Stimulated activated CD4-positive, alpha-beta T cell treated with anti-CD3 and anti-CD28 coated beads, TNF-alpha, amount 100 ng/mL, for 48 hours (primary cell): ENCODE data around the gene HOXD8.

Source experiments
- DNase-seq, 3 donors: peaks; one replicate each; pipeline ENCODE4 v3.0.0-alpha.2; 2020; ENCODE audit warnings: low read depth in 3 of 3

Gene HOXD8

DNA sequence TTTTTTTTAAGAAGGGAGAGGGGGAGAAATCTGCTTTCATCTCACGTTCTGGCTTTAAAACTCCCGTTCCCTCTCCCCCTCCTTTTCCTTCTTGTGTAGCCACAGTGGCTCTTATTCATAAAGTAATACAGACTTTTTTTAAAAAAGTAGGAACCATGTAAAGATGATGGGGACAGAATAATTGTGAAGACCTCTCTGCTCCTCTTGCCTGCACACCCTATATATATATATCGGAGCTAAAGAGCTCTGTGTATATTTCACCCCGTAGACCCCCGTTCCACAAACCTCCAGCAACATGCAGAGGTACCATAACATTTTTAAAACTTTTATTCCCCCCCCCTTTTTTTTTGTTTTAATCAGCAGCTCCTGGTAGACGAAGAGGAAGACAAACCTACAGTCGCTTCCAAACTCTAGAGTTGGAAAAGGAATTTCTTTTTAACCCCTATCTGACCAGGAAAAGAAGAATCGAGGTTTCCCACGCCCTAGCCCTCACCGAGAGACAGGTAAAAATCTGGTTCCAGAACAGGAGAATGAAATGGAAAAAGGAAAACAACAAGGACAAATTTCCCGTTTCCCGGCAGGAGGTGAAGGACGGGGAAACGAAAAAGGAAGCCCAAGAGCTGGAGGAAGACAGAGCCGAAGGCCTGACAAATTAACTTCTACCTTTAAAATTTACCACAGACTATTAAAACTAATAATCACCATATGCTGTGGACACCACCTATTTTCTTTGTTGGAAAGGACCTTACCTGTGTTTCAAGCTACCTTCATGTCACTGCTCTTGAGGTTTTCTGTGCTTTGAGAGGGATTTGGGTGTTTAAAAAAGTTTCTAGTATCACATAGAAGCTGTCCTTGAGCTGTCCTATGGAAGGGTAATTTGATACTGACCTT, 1.7 kb downstream of the HOXD8 start:
- no peak for DNase-seq

DNA sequence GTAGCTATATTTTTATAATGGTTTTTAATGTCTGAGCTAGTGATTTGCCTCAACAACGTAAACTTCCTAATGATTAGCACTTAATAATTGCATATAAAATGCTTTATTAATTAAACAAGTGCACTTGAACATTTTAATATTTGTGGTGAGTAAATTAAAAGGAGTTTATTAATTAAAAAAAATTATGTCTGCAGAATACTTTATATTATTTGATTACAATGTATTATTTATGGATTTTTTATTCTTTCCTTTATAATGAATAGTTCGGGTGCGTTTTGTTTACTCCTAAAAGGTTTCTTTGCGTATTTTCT, 2.3 kb downstream of the HOXD8 start:
- DNase-seq, result no peak

DNA sequence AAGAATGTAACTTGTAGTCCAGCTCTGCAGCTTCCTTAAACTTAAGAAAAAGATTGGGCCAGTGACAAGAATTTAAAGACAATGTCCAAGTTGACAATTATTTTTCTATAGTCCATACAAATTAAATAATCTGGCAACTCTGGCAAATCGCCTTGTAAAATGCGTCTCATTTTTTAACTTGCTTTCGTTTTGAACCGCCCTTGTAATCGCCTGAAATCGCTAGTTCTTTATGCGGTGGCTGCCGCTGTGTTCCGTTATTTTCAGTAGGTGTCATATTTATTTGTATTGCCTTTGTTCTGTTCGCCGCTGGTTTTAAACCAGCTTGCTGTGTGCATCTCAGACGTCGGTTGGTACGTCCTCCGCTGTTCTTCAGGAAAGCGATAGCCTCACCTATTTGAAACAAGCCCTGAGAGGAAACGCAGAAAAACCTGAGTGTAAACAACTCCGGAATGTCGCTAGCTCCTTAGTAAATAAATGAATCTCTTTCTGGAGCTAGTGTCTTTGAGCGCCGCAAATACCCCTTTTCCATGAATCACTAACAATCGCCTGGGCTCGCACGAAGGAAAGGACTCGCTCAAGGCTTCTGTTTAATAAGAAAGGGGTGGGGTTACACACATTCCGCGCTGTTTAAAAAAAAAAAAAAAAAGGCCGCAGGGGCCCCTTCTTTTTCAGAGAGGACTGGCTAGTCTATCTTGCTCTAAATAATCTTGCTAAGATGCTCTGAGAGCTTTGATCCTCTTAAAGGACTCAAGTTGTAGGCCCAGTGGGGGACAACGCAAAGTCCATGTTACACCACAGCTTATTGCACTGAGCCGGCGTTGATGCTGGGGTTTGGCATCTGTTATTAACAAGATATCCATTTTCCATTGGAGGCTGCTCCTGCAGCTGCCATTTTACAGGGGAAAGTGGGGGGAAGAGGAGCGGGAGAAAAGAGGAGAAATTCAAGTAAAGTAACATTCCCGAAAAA, 3.0 kb downstream of the HOXD8 start:
- DNase-seq, result no peak

DNA sequence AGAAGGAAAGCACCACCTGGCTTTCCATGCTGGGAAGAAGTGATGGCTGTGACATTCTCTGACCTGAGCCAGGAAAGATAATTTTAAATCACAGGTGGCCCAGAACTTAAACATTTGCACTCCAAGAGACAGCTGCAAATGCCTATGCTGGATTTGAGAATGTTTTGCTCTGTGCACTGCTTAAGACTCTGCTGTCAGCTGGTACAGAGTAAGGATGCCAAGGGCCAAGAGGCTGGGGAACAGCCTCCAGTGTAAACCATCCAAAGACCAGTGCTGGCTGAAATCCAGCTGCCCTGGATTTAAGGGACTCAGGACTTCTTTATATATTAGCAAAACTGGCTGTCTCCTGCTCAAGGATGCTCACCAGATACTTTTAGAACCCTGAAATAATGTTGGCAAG, 3.9 kb downstream of the HOXD8 start:
- no peak for DNase-seq

DNA sequence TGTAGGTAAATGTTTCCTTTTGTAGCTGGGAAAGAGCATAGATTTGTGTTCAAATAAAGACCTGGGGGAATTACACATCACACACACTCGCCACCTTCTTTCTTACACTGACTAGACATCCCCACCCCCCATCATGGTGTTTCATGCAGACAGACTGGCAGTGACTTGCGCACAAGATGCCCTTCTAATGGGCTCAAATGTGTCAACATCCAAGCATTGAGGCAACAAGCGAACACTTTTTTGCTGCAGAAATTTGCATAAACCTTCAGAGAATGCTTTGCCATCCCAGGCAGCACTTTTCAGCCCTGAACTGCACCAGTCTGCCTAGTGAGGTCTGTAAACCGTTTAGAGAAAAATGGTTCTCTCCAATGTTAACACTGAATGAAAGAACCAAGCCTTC, 4.5 kb downstream of the HOXD8 start:
- no peak for DNase-seq

DNA sequence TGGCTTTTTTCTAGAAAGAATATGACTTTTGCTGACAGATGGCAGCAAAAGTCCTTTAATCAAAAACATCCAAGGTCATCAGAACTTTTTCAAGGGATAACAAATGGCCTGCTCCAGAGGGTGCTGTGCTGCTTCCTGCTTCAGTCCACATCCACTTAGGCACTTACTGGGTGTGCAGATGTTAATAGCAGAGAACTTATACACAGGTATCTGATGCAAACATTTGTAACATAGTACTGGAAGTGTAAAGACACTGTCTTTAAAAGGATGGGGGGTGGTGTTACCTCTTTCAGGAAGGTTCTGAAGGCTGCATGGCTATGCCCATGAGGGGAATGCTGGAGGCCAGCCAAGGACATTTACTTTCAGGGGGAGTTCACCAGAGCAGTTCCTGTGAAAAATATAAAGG, 5.5 kb downstream of the HOXD8 start:
- DNase-seq, result no peak

DNA sequence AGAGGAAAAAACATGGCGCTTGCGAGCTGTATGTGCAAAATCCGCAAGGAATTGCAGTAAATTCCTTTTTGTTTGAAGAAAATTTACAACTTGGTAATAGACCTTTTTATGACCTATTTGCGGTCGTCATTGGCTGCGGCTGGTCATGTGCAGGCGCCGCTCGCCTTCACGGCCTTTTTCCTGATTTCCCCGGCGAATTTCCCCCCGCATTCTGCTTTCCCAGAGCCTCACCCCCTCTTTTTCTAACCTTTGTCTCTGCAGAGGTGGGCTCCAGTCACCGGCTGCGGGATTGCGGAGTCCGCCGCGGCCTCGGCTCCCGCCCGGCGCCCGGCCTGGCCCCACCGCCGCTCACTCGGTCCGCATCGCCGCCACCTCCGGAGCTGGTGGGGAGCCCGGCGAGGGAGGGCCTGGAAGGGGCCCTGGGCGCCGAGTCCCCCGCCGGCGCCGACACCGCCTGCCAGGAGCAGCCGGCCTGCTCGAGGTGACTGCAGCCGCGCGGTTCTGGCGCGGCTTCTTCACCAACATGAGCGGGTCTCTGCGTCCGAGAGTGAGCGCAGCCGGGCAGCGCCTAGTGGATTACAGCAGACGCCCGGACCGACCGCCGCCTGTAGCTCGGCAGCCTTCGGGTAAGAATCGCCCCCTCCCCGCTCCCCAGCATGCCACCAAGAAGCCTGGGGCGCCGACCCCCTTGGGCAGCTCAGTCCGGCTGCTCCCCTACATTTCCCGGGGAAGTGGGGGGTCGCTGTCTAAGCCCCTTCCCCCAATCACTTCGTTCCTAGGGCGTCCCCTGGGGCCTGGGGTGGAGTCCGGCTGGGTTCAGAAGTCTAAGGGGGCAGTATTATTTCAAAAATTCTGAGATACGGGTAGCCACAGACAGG, 7.1 kb downstream of the HOXD8 start:
- DNase-seq, result no peak

DNA sequence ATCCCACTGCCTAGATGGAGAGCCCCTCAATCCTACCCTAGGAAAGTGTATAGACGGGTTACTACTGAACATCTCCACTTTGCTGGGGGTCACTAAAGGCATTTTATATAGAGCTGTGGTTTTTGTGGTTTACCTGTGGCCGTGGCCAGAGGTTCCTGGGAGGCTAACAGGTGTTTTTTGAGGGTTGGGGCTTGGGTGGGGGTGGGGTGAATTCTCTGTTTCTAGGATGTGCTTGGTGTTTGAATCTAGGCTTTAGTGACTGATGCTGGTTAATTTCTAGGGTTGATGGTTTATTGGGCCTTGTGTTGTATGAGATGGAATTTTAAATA, 7.7 kb downstream of the HOXD8 start:
- DNase-seq, result no peak

DNA sequence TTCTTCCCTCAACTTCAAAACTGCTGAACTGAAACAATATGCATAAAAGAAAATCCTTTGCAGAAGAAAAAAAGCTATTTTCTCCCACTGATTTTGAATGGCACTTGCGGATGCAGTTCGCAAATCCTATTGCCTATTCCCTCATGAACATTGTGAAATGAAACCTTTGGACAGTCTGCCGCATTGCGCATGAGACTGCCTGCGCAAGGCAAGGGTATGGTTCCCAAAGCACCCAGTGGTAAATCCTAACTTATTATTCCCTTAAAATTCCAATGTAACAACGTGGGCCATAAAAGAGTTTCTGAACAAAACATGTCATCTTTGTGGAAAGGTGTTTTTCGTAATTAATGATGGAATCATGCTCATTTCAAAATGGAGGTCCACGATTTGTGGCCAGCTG, 8.4 kb downstream of the HOXD8 start:
- no peak for DNase-seq

DNA sequence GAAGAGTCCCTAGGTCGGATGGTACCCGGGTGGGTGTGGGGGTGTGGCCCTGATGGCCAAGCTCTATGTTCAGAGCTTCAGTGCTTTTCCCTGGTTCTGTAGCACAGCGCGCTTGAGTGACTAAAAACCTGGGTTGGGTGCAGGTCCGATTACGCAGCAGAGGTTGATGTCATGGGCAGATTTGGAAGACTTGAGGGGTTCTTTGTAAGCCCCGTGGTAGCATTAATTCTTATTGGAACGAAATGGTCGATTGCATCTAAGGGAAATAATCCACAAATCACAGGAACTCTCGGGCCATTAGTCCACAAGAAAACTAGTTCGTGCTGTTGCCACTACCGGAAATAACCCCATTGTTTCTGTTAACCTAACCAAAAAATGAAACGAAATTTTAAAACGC, 9.0 kb downstream of the HOXD8 start:
- no peak for DNase-seq

DNA sequence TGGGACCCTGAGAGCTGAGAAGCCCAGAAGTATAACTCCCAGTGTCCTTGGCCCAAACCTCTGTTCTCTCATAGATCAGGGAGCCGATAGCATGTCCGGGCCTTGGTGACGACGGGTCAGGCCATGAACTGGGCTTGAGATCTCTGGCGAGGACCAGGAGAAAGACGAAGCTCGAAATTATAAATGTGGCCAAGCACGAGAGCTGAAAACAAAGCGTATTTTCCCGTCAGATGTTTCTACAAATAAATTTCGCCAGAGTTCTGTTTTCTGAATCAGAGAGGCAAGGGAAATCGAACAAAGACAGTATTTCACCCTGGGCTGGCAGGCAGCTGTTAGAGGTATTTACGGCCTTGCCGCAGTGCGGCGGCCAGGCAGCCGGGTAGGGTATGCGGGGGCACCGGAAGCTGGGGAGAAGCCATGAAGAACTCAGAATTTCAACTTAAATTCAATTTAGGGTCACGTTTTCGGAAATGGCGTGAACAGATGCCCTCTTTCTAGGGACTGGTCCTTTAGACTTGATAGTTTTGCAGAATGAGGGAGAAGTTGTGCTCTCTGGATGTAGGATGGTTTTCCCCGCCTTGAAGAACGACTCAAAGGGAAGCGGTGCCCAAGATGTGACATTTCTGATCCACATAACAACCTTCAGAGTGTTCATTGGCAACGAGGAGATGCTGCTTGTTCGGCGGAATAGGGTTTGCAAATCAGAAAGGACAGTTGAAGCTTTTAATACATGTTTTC, 9.6 kb downstream of the HOXD8 start:
- no peak for DNase-seq

DNA sequence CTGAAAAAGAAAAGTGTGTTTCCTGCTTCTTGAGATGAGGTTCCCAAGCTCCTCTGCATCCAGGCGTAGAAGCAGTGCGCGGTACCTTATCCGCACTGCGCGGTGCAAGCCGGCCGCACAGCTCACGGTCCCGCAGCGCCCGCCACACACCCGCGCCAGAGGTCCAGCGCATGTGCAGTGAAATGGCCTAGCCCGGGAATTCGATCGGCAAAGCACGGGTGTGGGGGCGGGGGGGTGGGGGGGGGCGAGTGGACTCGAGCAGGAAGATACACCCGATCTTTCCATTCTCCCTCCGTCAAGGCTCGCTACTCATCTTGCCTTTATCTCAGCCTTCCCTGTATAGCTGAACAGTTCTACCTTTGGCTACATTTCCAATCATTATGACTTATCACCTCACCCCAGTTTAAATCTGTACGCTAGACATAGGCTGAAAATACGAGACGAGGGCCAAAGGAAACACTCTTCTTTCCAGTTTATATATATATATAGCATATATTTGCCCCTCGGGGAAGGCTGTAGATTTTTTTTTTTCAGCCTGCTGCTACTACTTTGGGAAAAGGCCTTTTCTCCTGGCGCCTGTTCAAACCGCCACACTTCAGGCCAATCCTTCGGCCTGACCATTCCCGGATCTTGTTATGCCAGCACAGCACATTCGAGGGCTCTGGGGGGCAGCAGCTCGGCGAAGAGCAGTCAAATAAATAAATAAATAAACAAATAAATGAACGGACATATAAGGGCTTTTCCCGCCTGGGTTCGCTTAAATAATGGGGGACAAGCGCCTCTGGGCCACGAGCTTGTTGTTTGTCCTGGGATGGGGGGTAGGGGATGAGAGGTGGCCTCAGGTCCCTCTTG, 10.4 kb downstream of the HOXD8 start:
- DNase-seq, result no peak

DNA sequence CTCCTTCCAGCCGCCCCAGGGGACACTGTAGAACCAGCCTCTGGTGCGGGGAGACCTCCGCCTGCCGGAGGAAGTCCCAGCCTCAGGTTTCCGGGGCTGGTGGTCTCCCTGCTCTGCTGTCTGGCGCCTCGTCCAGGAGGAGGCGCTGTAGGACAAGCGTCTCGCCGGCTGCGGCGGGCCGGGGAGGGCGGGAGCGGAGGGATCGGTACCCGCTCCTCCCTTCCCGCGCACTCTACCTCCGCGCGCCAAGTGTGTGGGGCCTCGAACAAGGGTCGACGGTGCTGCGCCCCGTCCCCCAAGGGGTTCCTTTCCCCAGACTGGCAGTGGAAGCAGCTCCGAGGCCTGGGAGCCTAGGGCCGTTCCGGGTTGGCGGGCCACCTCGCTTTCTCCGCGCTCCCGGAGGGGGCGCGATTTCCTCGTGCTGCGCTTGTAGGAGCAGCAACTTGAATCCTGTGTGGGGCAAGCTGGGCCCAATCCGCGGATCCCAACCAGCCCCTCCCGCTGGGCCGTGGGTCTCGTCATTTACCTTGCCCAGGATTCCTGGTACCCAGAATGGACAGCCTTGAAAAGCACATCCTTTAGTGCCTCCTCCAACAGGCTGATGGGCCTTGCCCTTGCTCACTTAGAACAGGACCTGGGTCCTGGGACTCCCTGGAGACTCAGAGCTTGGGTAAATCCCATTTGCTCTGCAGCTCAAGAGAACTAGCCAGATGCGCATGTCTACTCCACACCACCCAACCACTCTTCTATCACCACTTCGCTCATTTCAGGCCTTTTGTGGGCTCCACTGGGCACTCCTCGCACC, 11.2 kb downstream of the HOXD8 start:
- DNase-seq, result peak; percentile 27 to 65 (median 34)

DNA sequence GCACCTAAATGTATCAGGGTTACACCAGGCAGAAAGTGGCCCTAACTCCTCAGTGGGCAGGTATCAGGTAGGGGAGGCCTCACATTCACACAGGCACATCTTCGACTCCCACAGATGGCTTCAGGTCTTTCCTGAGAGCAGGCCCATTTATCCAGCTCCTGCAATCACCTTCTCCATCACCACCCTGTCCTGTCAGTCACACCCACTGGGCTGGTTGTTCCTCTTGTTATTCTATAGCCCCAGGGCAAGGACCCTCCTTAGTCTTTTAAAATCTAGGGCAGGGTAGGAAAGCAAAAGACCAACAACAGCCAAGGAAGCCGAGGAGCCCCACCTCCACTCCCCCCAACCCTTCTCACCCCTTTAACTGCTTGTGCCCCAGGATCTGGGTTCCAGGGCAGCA, 12.8 kb downstream of the HOXD8 start:
- DNase-seq, result no peak

DNA sequence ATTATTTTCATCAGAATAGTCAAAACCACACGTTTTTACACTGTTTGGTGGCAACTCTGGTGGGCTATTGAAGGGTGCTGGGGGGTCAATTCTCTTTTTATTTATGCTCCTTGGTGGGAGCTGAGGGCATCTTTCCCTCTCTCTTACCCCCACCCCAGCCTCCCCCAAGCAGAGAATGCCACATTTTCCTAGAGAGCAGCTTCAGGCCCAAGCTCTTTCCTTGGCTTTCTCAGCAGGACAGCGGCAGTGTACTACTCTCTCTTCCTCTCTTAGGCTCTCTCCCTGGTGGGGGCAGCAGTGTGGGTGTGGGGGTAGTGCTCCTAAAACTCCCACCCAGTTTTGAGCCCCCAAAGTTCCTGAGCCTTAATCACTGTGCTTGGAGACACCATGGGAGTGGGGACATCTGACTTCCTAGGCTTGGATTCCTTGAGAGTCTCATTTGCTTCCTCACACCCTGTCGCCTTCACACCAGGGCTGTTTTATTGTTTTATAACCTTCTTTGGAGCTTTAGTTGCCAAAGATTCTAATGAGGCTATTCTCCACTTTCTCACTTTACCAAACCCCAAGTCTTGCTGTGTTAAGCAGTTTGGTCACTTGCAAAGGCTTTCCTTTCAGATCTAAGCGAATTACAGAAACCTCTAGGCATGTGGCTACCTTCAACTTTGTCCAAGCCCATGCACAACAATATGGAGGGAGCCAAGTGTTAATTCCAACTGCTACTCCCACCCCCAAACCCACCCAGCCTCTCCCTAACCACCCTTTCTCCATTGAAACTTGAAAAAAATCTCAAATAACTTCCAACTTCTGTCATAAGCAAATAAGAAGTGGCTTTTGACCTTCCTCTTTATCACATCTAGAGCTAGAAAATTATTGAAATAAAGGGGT, 15.8 kb downstream of the HOXD8 start:
- no peak for DNase-seq

DNA sequence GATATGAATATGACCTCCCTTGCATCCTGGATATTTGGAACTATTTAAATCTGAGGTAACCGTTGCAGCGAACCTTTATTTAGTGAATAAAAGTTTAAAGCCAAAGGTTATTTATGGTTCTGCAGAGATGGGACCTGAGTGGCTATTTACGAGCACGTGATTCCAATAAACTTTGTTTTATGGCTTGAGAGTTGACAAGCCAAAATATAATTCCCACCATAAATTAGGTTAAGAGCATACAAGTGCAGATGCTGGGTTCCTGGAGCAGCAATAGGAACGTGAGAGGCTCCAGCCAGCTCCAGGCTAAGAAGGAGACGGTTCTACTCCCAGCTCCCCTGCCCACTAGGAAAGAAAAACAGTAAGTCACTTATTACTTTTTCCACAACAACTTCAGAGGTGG, 16.6 kb downstream of the HOXD8 start:
- DNase-seq, result no peak

DNA sequence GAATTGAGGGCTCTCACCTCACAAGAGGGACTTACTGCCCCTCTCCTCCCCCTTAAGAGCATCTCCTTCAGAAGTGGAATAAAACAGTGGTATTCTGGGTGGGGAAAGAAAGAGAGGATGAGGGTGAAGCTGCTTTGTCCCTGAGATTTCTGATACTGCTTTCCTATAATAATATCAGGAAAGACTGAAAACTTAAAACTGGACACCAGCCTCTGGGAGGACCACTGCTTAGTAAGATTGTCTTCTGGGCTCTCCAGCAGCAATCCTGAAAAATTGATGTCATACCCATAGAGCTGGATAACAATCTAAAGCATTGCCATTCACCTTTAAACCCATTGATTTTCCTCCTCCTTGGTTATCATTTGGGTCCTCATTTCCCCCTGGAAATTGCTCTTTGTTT, 17.1 kb downstream of the HOXD8 start:
- no peak for DNase-seq

DNA sequence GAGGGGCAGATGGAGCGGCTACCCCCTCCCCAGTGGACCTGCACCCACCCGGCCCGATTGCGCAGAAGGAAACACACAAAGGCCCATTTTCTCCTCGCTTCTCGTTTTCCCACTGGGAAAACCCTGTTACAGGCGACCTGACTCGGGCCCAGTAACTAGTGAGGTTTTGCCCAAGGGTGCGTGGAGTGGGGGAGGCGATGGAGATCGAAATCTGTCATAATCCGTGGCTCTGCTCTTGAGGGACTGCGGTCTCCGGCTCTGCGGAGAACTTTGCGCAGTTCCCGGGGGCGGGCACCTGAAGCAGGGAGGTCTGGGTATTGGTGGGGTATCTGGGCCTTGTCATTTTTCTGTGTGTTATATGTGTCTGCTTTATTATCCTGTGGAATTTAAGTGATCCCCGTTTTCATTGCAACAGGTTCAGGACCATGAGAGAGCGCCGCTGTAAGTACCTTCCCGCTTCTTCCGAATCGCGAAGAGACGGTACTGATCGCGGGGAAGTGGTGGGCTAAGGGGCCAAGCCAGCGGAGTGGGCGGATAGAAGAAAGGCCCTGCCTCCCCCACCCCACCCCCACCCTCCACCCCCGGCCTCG, 17.8 kb downstream of the HOXD8 start:
- no peak for DNase-seq
